ACC112 (cell line): ENCODE measurements around the gene MYO5A.

ENCODE experiments used
- H2AFZ ChIP-seq: fragments of 200-600 bp; sonication (generic); one replicate; pipeline ENCODE4 v1.6.0; 2017; ENCODE audit warnings: antibody characterized with exemption, low read length; ENCODE audit not compliant: unreplicated experiment
- H3K27ac ChIP-seq: fragments of 200-600 bp; sonication (generic); 2 replicates; pipeline ENCODE4 v1.5.1; 2014; ENCODE audit warnings: low read depth, mild to moderate bottlenecking, antibody characterized with exemption, low read length, moderate library complexity
- H3K27me3 ChIP-seq: fragments of 200-600 bp; sonication (generic); 2 replicates; pipeline ENCODE4 v1.6.1; 2014; ENCODE audit warnings: mild to moderate bottlenecking, antibody characterized with exemption, low read length, moderate library complexity, mixed read lengths; ENCODE audit not compliant: insufficient read depth
- H3K36me3 ChIP-seq: fragments of 200-600 bp; sonication (generic); 2 replicates; pipeline ENCODE4 v1.6.1; 2016; ENCODE audit warnings: mild to moderate bottlenecking, antibody characterized with exemption, low read length, moderate library complexity, mixed read lengths; ENCODE audit not compliant: insufficient read depth
- H3K4me1 ChIP-seq: fragments of 200-600 bp; sonication (generic); one replicate; pipeline ENCODE4 v1.6.1; 2016; ENCODE audit warnings: low read length, mixed read lengths; ENCODE audit not compliant: insufficient read depth, unreplicated experiment, control insufficient read depth
- H3K4me3 ChIP-seq: fragments of 200-600 bp; sonication (generic); 2 replicates; pipeline ENCODE4 v1.5.1; 2014; ENCODE audit warnings: mild to moderate bottlenecking, low read depth, low read length
- H3K79me2 ChIP-seq: fragments of 200-600 bp; sonication (generic); one replicate; pipeline ENCODE4 v1.6.0; 2016; ENCODE audit warnings: low read length; ENCODE audit not compliant: control insufficient read depth, unreplicated experiment, insufficient read depth

Gene MYO5A

DNA sequence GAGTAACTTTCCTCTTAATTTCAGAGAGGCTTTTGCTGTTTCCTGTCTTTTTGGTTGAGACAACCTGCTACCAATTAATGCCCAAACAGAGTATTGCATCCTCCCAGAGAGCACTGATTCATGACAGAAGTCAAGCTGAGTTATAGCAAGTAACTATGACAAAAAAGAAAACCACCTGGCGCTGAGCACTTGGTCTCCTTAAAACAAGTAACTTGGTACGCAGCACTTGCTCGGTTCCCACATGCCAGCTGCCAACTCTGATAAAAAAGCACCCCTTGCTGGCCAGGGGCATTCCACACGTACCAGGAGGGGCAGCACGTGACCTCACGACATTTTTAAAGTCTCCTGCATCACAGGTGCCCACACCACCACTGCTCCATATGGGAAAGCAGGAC lies 219.5 kb downstream of the MYO5A start:
- Histone ChIP-seq H3K36me3 (no peaks in the 10 kb centered on the region), H3K27me3 (no peaks in the 10 kb centered on the region), H2AFZ (no peak overlapping the region), H3K27ac (no peak overlapping the region), H3K79me2 (no peaks in the 10 kb centered on the region), H3K4me1 (peaks cover 16% of the 10 kb centered on the region), H3K4me3 (no peak overlapping the region)

GRCh38 chr15:52308446-52309153 lies 220.1 kb downstream of the MYO5A start:
- Histone ChIP-seq H3K27ac (no peak overlapping the region), H3K27me3 (no peaks in the 10 kb centered on the region), H3K36me3 (no peaks in the 10 kb centered on the region), H2AFZ (no peak overlapping the region), H3K4me1 (peaks cover 20% of the 10 kb centered on the region), H3K4me3 (no peak overlapping the region), H3K79me2 (no peaks in the 10 kb centered on the region)

- Histone ChIP-seq H2AFZ (no peak overlapping the region), H3K27me3 (no peaks in the 10 kb centered on the region), H3K36me3 (no peaks in the 10 kb centered on the region), H3K79me2 (no peaks in the 10 kb centered on the region), H3K27ac (no peak overlapping the region), H3K4me1 (peaks cover 20% of the 10 kb centered on the region), H3K4me3 (no peak overlapping the region)
Measured at GRCh38 chr15:52307847-52308246, 220.8 kb downstream of the MYO5A start.

DNA sequence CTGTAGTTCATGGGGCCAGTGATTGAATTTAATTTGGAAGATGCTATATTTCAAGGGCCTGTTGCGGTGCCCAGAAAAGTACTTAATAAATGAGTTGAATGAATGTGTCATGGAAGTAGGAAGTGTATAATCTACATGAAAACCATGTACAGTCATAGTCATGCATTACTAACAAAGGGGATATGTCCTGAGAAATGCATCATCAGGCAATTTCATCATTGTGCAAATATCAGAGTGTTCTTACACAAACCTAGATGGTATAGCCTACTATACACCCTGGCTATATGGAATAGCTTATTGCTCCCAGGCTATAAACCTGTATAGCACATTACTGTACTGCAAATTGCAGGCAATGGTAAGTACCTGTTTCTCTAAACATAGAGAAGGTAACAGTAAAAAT lies 222.4 kb downstream of the MYO5A start:
- H3K79me2 ChIP-seq: no peaks in the 10 kb centered on the region
- no peak overlapping the region for H2AFZ ChIP-seq
- H3K4me3 ChIP-seq: no peak overlapping the region
- H3K27ac ChIP-seq: no peak overlapping the region
- no peaks in the 10 kb centered on the region for H3K27me3 ChIP-seq
- peaks cover 20% of the 10 kb centered on the region for H3K4me1 ChIP-seq
- no peaks in the 10 kb centered on the region for H3K36me3 ChIP-seq

GRCh38 chr15:52303093-52303772 lies 225.4 kb downstream of the MYO5A start:
- no peaks in the 10 kb centered on the region for H3K27me3 ChIP-seq
- H2AFZ ChIP-seq: no peak overlapping the region
- no peaks in the 10 kb centered on the region for H3K36me3 ChIP-seq
- no peak overlapping the region for H3K27ac ChIP-seq
- no peaks in the 10 kb centered on the region for H3K79me2 ChIP-seq
- peaks cover 20% of the 10 kb centered on the region for H3K4me1 ChIP-seq
- H3K4me3 ChIP-seq: no peak overlapping the region

DNA sequence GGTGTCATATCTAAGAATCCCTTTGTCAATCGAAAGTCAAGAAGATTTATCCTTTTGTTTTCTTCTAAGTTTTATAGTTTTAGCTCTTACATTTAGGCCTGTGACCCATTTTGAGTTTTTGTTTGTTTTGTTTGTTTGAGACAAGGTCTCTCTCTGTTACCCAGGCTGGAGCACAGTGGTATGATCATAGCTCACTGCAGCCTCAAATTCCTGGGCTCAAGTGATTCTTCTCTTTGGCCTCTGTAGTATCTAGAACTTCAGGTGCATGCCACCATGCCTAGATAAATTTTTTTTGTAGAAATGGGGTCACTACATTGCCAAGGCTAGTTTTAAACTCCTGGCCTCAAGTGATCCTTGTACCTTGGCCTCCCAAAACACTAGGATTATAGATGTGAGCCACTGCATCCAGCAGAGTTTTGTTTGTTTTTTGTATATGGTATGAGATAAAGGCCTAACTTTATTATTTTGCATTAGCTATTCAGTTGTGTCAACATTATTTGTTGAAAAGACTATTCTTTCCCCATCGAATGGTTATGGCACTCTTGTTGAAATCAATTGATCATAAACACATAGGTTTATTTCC lies 227.3 kb downstream of the MYO5A start:
- H3K79me2 ChIP-seq: no peaks in the 10 kb centered on the region
- H3K4me3 ChIP-seq: no peak overlapping the region
- no peak overlapping the region for H2AFZ ChIP-seq
- no peak overlapping the region for H3K27ac ChIP-seq
- peaks cover under 1% of the 10 kb centered on the region for H3K27me3 ChIP-seq
- H3K36me3 ChIP-seq: no peaks in the 10 kb centered on the region
- H3K4me1 ChIP-seq: peaks cover 12% of the 10 kb centered on the region

DNA sequence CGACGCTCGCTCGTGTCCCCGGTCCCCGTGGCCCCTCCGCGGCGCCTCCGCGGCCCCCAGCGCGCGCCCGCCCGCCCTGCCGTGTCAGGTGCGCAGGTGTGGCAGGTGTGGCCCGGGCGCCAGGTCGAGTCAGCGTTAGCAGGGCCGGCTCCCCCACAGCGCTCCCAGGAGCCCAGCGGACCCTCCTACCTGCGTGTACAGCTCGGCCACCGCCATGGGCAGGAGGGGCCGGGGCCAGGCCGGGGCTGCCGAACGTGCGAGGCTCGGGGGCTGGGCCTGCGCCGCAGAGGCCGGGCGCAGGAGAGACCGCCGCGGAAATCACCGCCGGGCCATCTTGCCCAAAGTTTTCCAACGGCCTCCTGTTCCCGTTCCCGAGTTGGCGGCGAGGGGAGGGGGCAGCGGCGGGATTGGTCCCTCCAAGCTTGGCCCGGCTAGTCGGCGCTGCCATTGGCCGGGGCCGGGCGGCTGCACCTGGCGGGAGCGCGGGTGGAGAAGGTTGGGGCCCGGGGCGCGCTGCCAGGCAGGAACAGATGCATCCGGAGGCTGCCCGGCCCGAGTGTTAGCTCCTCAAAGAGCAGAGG lies 233.2 kb downstream of the MYO5A start, which contains the start of gene MYO5C:
Gene MYO5C (minus strand): TSS at position 384 of the 581 bp plus-strand sequence. CDS start 168 bp downstream, at position 216.
- Histone ChIP-seq H3K27ac (no peak within 1 kb of the TSS), H3K36me3 (no peaks in the 10 kb centered on the region), H3K4me3 (peak within 1 kb of the TSS; percentile 71), H2AFZ (peak within 1 kb of the TSS; percentile 35), H3K4me1 (no peaks in the 10 kb centered on the region), H3K27me3 (peaks cover 42% of the 10 kb centered on the region), H3K79me2 (no peaks in the 10 kb centered on the region)

- Histone ChIP-seq H2AFZ (no peak overlapping the region), H3K36me3 (no peaks in the 10 kb centered on the region), H3K4me3 (peak overlapping the region; percentile 71), H3K27me3 (peaks cover 42% of the 10 kb centered on the region), H3K79me2 (no peaks in the 10 kb centered on the region), H3K4me1 (no peaks in the 10 kb centered on the region), H3K27ac (no peak overlapping the region)
Measured at GRCh38 chr15:52294881-52295420, 233.7 kb downstream of the MYO5A start.

DNA sequence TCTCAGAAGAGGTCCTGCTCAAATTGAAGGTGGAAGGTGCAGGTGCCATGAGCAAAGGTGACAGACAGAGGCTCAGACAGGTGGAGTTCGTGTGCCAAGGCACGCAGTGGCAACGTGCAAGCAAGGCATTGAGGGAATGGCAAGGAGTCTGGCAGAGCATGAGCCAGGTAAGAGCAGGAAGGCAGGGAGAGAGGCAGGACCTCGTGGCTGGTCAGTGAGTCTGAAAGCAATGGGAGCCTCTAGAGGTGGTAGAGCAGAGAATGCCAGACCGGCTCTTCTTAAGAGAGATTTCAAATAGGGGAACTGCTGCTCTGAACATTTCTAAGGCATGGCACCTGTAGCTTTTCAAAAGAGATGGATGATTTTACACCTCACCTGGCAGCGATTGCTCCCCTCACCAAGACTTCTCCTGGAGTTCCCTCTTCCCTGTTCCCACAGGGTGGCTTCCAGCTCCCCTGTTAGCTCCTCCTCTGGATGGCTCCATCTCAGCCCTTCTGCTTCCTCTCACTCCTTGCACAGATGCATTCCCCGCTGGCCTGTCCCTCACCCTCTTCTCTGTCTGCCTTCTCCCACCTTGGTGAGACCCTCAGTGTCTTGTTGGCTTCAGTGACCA lies 235.8 kb downstream of the MYO5A start:
- Histone ChIP-seq H3K27me3 (peaks cover 42% of the 10 kb centered on the region), H3K4me3 (no peak overlapping the region), H3K27ac (no peak overlapping the region), H2AFZ (no peak overlapping the region), H3K4me1 (no peaks in the 10 kb centered on the region), H3K79me2 (no peaks in the 10 kb centered on the region), H3K36me3 (no peaks in the 10 kb centered on the region)

DNA sequence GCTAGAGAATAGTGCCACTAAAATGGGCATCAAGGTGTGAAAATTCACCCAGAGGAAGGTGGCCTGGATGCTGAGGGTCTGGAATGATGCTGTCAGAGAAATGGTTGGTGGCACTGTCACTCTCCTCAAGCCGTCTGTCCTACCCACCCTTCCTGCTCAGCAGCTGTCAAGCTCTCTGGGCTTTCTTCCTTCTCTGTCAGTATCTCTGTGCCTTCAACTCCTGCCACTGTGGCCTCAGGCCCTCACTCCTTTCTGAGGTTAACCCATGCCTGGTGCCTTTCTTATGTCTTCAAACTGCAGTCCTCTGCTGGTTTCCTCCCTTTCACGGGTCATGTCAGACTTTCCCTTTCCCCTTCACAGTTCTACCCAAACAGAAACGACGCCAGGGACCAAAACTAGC lies 237.5 kb downstream of the MYO5A start:
- Histone ChIP-seq H2AFZ (no peak overlapping the region), H3K79me2 (no peaks in the 10 kb centered on the region), H3K36me3 (no peaks in the 10 kb centered on the region), H3K27ac (no peak overlapping the region), H3K4me3 (no peak overlapping the region), H3K27me3 (peaks cover 40% of the 10 kb centered on the region), H3K4me1 (no peaks in the 10 kb centered on the region)
